Activated CD4-positive, CD25-positive, alpha-beta regulatory T cell treated with anti-CD3 and anti-CD28 coated beads, Interleukin-2, amount 50 U/mL, for 16 hours (primary cell): ENCODE data around the gene ENDOV.

Experiments used
- DNase-seq: peaks from one replicate; pipeline ENCODE4 v3.0.0-alpha.2; 2020; ENCODE audit warnings: low read depth, low spot score

Gene ENDOV

DNA sequence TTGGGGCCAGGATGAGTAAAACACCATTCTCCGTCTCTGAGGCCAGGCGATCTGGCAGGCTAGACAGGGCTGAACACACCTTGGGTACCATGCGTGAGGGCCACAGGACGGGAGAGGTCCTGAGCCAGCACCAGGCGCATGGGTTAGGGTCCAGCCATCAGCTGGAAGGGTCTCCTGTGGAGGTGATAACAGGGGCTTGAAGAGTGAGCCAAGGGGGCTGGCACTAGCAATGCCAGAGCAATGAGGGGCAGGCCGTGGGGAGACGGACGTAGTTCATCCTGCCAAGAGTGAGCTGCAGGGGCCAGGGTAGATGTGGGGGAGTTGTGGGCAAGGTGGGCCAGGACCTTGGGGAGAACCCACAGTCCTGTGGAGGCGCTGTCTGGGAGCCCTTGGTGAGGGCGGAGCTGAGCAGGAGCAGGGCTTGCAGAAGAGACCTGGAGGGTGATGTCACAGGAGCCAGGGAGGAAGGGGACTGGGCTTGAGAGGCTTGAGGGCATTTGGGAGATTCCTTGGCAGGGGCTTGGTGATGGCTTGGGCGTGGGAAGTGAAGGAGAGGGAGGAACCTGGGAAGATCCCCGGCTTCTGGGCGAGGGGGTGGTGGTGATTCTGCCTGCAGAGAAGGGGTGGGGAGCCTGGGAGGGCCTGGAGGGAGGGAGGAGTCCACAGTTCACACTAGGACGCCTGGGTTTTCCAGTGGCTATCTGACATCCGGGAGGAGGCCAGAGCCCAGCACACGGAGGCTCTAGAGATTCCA, 67.8 kb downstream of the ENDOV start:
- no peak for DNase-seq

GRCh38 chr17:80485846-80486245, 70.9 kb downstream of the ENDOV start:
- no peak for DNase-seq

DNA sequence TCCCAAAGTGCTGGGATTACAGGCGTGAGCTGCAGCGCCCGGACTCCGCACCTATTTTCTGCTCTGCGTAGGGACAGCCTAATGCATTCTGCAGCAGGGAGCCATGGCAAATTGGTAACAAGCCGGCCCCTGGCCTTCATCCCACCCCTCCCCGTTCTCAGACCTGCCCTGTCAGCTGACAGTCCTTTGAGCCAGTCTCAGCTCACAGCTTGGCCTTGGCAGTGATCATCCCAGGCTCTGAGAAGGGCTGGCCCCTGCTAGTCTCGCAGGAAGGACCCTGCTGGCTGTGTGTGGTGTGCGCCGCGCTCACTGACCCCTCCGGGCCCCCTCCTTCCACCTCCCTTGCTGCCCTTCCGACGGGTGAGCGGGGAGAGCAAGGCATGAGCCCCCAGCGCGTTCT, 71.7 kb downstream of the ENDOV start:
- no peak for DNase-seq

DNA sequence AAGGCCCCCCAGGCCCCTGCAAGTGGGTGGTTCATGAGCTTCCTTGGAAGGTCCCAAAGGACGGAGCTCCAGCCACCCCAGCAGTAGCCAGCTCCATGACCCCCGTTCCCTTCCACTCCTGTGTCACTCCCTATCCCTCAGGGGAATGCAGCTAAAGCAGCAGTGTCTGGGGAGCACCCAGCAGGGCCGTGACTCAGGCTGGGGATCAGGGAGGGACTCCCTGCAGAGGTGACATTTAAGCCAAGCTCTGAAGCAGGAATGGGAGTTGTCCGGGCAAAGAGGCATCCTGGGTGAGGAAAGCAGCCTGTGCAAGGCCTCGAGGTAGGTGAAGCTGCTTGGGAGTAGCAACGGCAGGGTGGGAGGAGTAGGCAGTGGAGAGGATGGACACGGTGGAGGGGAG, 72.5 kb downstream of the ENDOV start:
- DNase-seq: no peak
